ENCODE results near the gene AFDN.

AFDN gene

GRCh38 chr6:167877994-167878779 is 51.5 kb downstream of the AFDN start:
- no peak for DNase-seq

GRCh38 chr6:167879612-167880011 is 52.9 kb downstream of the AFDN start:
- DNase-seq = no peak

- DNase-seq = no peak
Measured at GRCh38 chr6:167881327-167881726, 54.6 kb downstream of the AFDN start.

GRCh38 chr6:167882244-167882643 is 55.5 kb downstream of the AFDN start:
- no peak for DNase-seq

- DNase-seq = no peak
Measured at GRCh38 chr6:167888098-167888497, 61.4 kb downstream of the AFDN start.

- no peak for DNase-seq
Measured at GRCh38 chr6:167892835-167893815, 66.4 kb downstream of the AFDN start.

GRCh38 chr6:167894965-167895364 is 68.3 kb downstream of the AFDN start:
- DNase-seq = no peak

- DNase-seq = no peak
Measured at GRCh38 chr6:167896648-167897047, 69.9 kb downstream of the AFDN start.

- peak; percentile 27 to 43 for DNase-seq
Measured at GRCh38 chr6:167898673-167899311, 72.1 kb downstream of the AFDN start.

- DNase-seq = no peak
Measured at GRCh38 chr6:167904791-167905190, 78.1 kb downstream of the AFDN start.

- DNase-seq = no peak
Measured at GRCh38 chr6:167906899-167907298, 80.2 kb downstream of the AFDN start.

GRCh38 chr6:167907837-167908681 is 81.3 kb downstream of the AFDN start:
- DNase-seq = no peak

- no peak for DNase-seq
Measured at GRCh38 chr6:167910007-167910406, 83.3 kb downstream of the AFDN start.

GRCh38 chr6:167910652-167911051 is 83.9 kb downstream of the AFDN start:
- no peak for DNase-seq

- no peak for DNase-seq
Measured at GRCh38 chr6:167912494-167912893, 85.8 kb downstream of the AFDN start.

GRCh38 chr6:167913699-167914098 is 87.0 kb downstream of the AFDN start:
- DNase-seq = no peak

- DNase-seq = no peak
Measured at GRCh38 chr6:167915139-167915538, 88.4 kb downstream of the AFDN start.

GRCh38 chr6:167917551-167918154 is 90.9 kb downstream of the AFDN start:
- no peak for DNase-seq

GRCh38 chr6:167918548-167919278 is 92.0 kb downstream of the AFDN start:
- DNase-seq = no peak

- no peak for DNase-seq
Measured at GRCh38 chr6:167919349-167919748, 92.6 kb downstream of the AFDN start.

GRCh38 chr6:167920165-167920564 is 93.5 kb downstream of the AFDN start:
- no peak for DNase-seq

Measured in inflammatory macrophage (primary cell).